Tibial artery (tissue), 4 donors: ENCODE data around the gene PARD3B.

Source experiments
- DNase-seq, 2 donors: peaks; one replicate each; pipeline ENCODE4 v3.0.0-alpha.2; 2019
- H3K27ac ChIP-seq, 2 donors: fragments of 200-600 bp; sonication (generic) in 1 of 2; 1 replicate in 1 of 2; 2 replicates in 1 of 2; pipeline ENCODE4 v1.5.1; 2018 to 2019; ENCODE audit warnings: mild to moderate bottlenecking in 1 of 2
- H3K27me3 ChIP-seq, 2 donors: fragments of 200-600 bp; sonication (generic) in 1 of 2; one replicate each; pipeline versions ENCODE4 v1.5.1 to v1.6.0; 2016 to 2019
- H3K36me3 ChIP-seq, 3 donors: fragments of 200-600 bp; sonication (generic) in 2 of 3; one replicate each; pipeline ENCODE4 v1.5.1; 2016 to 2019; ENCODE audit warnings: mild to moderate bottlenecking in 2 of 3
- H3K4me1 ChIP-seq, 4 donors: fragments of 200-600 bp; sonication (generic) in 2 of 4; 1 replicate in 3 of 4; 2 replicates in 1 of 4; pipeline ENCODE4 v1.5.1; 2016 to 2019
- H3K4me3 ChIP-seq, 2 donors: fragments of 200-600 bp; sonication (generic) in 1 of 2; 1 replicate in 1 of 2; 2 replicates in 1 of 2; pipeline ENCODE4 v1.5.1; 2018 to 2019; ENCODE audit warnings: mild to moderate bottlenecking in 2 of 2
- H3K9me3 ChIP-seq, 3 donors: fragments of 200-600 bp; sonication (generic) in 1 of 3; one replicate each; pipeline ENCODE4 v1.5.1; 2016 to 2019
- CTCF ChIP-seq, 2 experiments: fragments of 200-600 bp in 1 of 2; fragments of 450-650 bp in 1 of 2; IDR thresholded peaks; one replicate each; pipeline ENCODE4 v1.5.1; 2017 to 2019; ENCODE audit warnings: antibody characterized with exemption in 2 of 2, mild to moderate bottlenecking in 1 of 2, moderate library complexity in 1 of 2
- intact Hi-C: fragments of 100-400 bp; cut with DNase I; formaldehyde crosslinking; loops from one replicate; pipeline ENCODE4 v1.15.0; 2023; ENCODE audit warnings: low total_unique reads

PARD3B gene

DNA sequence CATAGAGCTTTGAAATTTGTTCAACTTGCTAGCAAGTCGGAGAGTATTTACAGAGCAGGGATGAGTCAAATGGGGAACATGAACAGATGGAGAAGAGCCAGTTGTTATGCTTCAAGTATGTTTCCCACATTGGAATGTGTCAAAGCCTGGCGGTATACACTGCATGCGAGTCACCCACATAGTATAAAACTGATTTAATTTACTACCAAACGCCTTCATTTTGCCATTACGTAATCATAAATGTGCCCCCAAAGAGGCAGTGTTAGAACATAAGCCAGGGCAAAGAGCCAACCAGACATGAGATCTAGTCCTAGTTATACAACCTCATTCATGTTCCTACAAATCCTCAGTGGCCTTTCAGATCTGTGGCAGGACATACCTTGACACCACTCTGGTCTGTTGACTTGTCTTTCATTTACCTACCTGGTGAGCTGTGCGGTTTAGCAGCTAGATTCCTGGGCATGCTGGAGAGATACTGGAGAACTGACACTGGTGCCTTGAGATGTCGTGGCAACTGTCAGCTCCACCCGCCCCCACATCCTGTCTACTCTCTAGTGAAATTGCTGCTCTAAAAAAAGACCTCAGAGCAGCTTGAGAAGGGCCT, 1115.3 kb downstream of the PARD3B start:
- TF ChIP-seq CTCF (IDR thresholded peaks at IDR 0.05) = no peak
- peak overlapping the region; percentile 12 to 37 for H3K27ac ChIP-seq
- intact Hi-C loops = no loop called here
- no peaks in the 10 kb centered on the region for H3K9me3 ChIP-seq
- H3K27me3 ChIP-seq = no peaks in the 10 kb centered on the region
- H3K36me3 ChIP-seq = no peaks in the 10 kb centered on the region
- peak in 1 of 2 donors; percentile 48 for DNase-seq
- peaks cover 0 to 30% (median 21%) of the 10 kb centered on the region in 4 donors for H3K4me1 ChIP-seq
- H3K4me3 ChIP-seq = no peak overlapping the region

GRCh38 chr2:205661281-205661680, 1116.0 kb downstream of the PARD3B start:
- no peak for DNase-seq
- H3K4me3 ChIP-seq = no peak overlapping the region
- peak overlapping the region; percentile 12 to 37 for H3K27ac ChIP-seq
- no peaks in the 10 kb centered on the region for H3K9me3 ChIP-seq
- no peaks in the 10 kb centered on the region for H3K36me3 ChIP-seq
- no peaks in the 10 kb centered on the region for H3K27me3 ChIP-seq
- no peak for TF ChIP-seq CTCF (IDR thresholded peaks at IDR 0.05)
- intact Hi-C loops = no loop called here
- peaks cover 0 to 26% (median 20%) of the 10 kb centered on the region in 4 donors for H3K4me1 ChIP-seq

DNA sequence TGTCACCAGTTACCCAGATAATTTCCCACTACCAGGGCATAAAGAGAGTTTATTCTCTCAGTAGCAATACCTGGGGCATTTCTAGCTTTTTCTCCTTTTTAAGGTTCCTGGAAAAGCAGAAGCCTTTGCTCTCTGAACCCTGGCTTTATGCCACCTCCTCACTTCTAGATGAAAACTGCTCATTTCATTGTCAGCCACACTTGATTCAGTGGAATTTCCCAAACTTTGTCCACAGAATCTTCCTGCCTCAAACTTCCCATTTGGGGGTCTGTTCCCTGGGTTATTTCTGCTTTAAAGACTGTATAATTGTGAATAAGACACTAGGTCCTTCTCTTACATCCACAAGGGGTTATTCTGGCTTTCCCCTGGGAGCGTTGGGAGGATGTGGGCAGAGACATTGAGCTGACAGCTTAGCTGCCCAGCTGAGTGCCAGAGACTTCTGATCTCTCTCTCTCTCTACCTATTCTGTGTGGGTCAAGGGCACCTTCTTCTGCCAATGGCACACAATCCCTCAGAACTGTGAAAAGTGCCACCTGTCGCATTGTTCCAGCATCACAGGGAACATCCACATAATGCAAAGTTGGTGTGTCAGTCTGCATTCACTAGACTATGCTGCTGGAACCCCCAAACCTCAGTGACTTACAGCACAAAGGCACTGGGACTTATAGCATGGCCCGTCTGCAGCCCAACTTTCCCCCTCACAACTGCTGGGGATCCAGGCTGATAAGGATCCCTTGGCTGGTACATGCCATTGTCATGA, 1117.1 kb downstream of the PARD3B start:
- Histone ChIP-seq H3K27ac (no peak overlapping the region), H3K36me3 (no peaks in the 10 kb centered on the region), H3K4me3 (no peak overlapping the region), H3K9me3 (no peaks in the 10 kb centered on the region), H3K4me1 (peaks cover 0 to 15% (median 11%) of the 10 kb centered on the region in 4 donors), H3K27me3 (no peaks in the 10 kb centered on the region)
- no peak for TF ChIP-seq CTCF (IDR thresholded peaks at IDR 0.05)
- no peak for DNase-seq
- intact Hi-C loops = no loop called here

GRCh38 chr2:205665791-205666190, 1120.5 kb downstream of the PARD3B start:
- TF ChIP-seq CTCF (IDR thresholded peaks at IDR 0.05) = no peak
- intact Hi-C loops = no loop called here
- Histone ChIP-seq H3K9me3 (no peaks in the 10 kb centered on the region), H3K27me3 (no peaks in the 10 kb centered on the region), H3K4me1 (peaks cover 0 to 3% (median 2%) of the 10 kb centered on the region in 4 donors), H3K36me3 (no peaks in the 10 kb centered on the region), H3K27ac (no peak overlapping the region), H3K4me3 (no peak overlapping the region)
- DNase-seq = no peak
